ENCODE data around the gene POU2F1. TPM values are rescaled to one million over a fixed set of nuclear protein-coding genes. Genes with fewer than 3 reads are reported as not detected.

The POU2F1 gene
- total and polyA plus RNA-seq, 2 donors (not counting 1 experiment from before 2014, with no cell fraction given), result 5.2 to 48.8 TPM

DNA sequence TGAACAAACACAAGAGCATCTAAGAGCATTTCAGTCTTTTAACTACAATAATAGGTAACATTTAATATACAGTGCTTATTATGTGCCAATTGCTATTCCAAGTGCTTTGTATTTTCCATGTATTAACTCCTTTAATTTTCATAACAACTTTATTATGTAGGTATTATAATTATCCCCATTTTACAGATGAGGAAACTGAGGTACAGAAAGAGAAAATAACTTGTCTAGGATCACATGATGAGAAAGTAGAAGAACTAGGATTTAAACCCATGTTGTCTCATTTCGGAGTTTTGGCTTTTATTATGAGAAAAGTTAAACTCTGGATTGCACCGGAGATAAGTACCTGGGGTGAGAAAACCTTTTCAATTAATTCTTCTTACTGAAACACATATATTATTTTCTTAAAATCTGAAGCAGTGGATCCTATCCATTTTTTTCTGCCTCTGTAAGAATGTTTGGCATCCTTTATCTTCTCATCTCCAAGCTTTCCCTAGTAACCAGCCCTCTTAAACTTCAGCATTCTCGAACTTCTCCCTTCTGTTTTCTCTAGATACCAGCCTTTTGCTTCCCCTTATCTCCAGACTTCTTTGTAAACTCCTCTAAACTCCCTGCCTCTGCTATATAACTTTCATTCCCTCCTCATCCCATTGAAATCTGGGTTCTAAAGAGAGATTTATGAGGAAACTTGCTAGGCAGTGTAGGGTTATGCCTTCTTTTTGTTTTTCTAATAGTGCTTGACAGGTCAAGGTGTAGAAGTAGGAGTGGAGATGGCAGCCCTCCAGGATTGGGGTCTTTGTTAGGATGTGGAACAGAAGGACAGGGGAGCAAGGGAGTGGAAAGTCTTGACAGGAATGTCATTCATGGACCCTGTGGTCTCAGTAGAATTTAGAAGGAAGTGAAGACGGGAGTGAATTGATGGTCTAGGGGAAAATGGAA, 28.3 kb downstream of the POU2F1 start:
- Mint-ChIP-seq H3K27me3 (no peaks in the 10 kb centered on the region), H3K4me1 (peaks cover 44% of the 10 kb centered on the region), H3K27ac (no peak overlapping the region), H3K9me3 (ENCODE audit: insufficient read depth) (peaks cover under 1% of the 10 kb centered on the region), H3K4me3 (no peak overlapping the region)
- WGBS (ENCODE audit: insufficient coverage), result 83% methylated on average over 2 of the region's 4 CpGs
- H3K4me2 ChIP-seq (replicated peaks; ENCODE audit: low read depth, low read length, poor library complexity, severe bottlenecking), result peak overlapping the region; percentile 32
- TF ChIP-seq, protein P1, sequence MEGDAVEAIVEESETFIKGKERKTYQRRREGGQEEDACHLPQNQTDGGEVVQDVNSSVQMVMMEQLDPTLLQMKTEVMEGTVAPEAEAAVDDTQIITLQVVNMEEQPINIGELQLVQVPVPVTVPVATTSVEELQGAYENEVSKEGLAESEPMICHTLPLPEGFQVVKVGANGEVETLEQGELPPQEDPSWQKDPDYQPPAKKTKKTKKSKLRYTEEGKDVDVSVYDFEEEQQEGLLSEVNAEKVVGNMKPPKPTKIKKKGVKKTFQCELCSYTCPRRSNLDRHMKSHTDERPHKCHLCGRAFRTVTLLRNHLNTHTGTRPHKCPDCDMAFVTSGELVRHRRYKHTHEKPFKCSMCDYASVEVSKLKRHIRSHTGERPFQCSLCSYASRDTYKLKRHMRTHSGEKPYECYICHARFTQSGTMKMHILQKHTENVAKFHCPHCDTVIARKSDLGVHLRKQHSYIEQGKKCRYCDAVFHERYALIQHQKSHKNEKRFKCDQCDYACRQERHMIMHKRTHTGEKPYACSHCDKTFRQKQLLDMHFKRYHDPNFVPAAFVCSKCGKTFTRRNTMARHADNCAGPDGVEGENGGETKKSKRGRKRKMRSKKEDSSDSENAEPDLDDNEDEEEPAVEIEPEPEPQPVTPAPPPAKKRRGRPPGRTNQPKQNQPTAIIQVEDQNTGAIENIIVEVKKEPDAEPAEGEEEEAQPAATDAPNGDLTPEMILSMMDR (IDR thresholded peaks at IDR 0.05), result no peak
- TF ChIP-seq EZH2 (IDR thresholded peaks at IDR 0.05; ENCODE audit: borderline replicate concordance, insufficient read depth, low read depth, low read length, poor library complexity, severe bottlenecking), result no peak
- H3K9me3 ChIP-seq (ENCODE audit: control extremely low read depth in 1 of 3, control insufficient read depth in 2 of 3, insufficient read depth in 1 of 3, low read length in 2 of 3), result peaks cover 0 to 4% (median 1%) of the 10 kb centered on the region in 3 donors
- DNase-seq (no peak), ATAC-seq (ENCODE audit: low read depth) (no peak)
- peaks cover 9 to 16% of the 10 kb centered on the region in 2 donors for H3K4me1 ChIP-seq (ENCODE audit: control insufficient read depth in 2 of 2, insufficient read depth in 2 of 2, low read length in 2 of 2)
- no peak overlapping the region for H2AFZ ChIP-seq (ENCODE audit: insufficient read depth, low read depth, low read length, poor library complexity, severe bottlenecking)
- POLR2A ChIA-PET, result no interaction called here
- H3K27ac ChIP-seq (ENCODE audit: low read length in 2 of 2), result no peak overlapping the region
- H3K36me3 ChIP-seq (replicated peaks in 1 of 2; ENCODE audit: control extremely low read depth in 1 of 2, control insufficient read depth in 1 of 2, extremely low read depth in 1 of 2, insufficient read depth in 2 of 2, low read length in 1 of 2), result peaks cover 0 to 1% of the 10 kb centered on the region in 2 experiments
- H4K20me1 ChIP-seq (ENCODE audit: control insufficient read depth, insufficient read depth, low read length, poor library complexity, severe bottlenecking), result peaks cover 8% of the 10 kb centered on the region
- no peak overlapping the region for H3K4me3 ChIP-seq (ENCODE audit: control extremely low read depth in 1 of 5, extremely low read depth in 1 of 5, insufficient read depth in 1 of 5, low read depth in 2 of 5, low read length in 4 of 5)
- no peak overlapping the region for H3K9ac ChIP-seq (ENCODE audit: low read length)
- peaks cover 91% of the 10 kb centered on the region for H3K79me2 ChIP-seq (ENCODE audit: control insufficient read depth, insufficient read depth, low read length)
- H3K27me3 ChIP-seq (replicated peaks in 1 of 4; ENCODE audit: control extremely low read depth in 1 of 4, control insufficient read depth in 3 of 4, insufficient read depth in 4 of 4, low read length in 3 of 4), result no peaks in the 10 kb centered on the region
- CTCF ChIA-PET, result no interaction called here
- intact Hi-C loops (cut with micrococcal nuclease), result no loop called here

DNA sequence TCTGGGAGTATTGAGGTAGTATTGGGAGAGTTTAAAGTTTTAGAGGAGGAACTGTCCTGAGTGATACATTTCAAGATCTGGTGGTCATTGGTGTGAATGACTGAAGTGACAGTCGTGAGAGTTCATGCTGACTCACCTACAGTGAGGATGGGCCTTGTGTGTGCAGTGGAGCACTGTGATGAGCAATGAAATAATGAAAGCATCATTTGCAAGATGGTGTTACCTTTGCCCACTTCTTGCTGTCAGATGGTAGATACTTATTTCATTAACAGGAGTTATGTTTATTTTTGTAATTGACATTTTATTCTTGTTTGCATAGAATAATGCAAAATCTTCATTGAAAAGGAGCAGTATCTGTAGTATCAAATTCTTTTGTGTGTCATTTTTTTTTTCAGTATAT, 29.0 kb downstream of the POU2F1 start:
- POLR2A ChIA-PET, result no interaction called here
- TF ChIP-seq EZH2 (IDR thresholded peaks at IDR 0.05; ENCODE audit: borderline replicate concordance, insufficient read depth, low read depth, low read length, poor library complexity, severe bottlenecking), result no peak
- TF ChIP-seq, protein P1 (IDR thresholded peaks at IDR 0.05), result no peak
- no peak overlapping the region for H3K27ac Mint-ChIP-seq
- Histone ChIP-seq H2AFZ (ENCODE audit: insufficient read depth, low read depth, low read length, poor library complexity, severe bottlenecking) (no peak overlapping the region), H3K4me2 (replicated peaks; ENCODE audit: low read depth, low read length, poor library complexity, severe bottlenecking) (no peak overlapping the region), H3K79me2 (ENCODE audit: control insufficient read depth, insufficient read depth, low read length) (peaks cover 91% of the 10 kb centered on the region), H3K9me3 (ENCODE audit: control extremely low read depth in 1 of 3, control insufficient read depth in 2 of 3, insufficient read depth in 1 of 3, low read length in 2 of 3) (no peaks in the 10 kb centered on the region), H3K4me3 (ENCODE audit: control extremely low read depth in 1 of 5, extremely low read depth in 1 of 5, insufficient read depth in 1 of 5, low read depth in 2 of 5, low read length in 4 of 5) (no peak overlapping the region), H3K27me3 (replicated peaks in 1 of 4; ENCODE audit: control extremely low read depth in 1 of 4, control insufficient read depth in 3 of 4, insufficient read depth in 4 of 4, low read length in 3 of 4) (no peaks in the 10 kb centered on the region), H4K20me1 (ENCODE audit: control insufficient read depth, insufficient read depth, low read length, poor library complexity, severe bottlenecking) (peaks cover 2% of the 10 kb centered on the region), H3K4me1 (ENCODE audit: control insufficient read depth in 2 of 2, insufficient read depth in 2 of 2, low read length in 2 of 2) (peaks cover 9 to 16% of the 10 kb centered on the region in 2 donors), H3K36me3 (replicated peaks in 1 of 2; ENCODE audit: control extremely low read depth in 1 of 2, control insufficient read depth in 1 of 2, extremely low read depth in 1 of 2, insufficient read depth in 2 of 2, low read length in 1 of 2) (no peaks in the 10 kb centered on the region), H3K27ac (ENCODE audit: low read length in 2 of 2) (no peak overlapping the region), H3K9ac (ENCODE audit: low read length) (no peak overlapping the region)
- H3K4me1 Mint-ChIP-seq, result peaks cover 42% of the 10 kb centered on the region
- no peaks in the 10 kb centered on the region for H3K27me3 Mint-ChIP-seq
- CTCF ChIA-PET, result no interaction called here
- WGBS (ENCODE audit: insufficient coverage), result 44% methylated on average over 1 of the region's 1 CpG
- intact Hi-C loops (cut with micrococcal nuclease), result no loop called here
- DNase-seq (no peak), ATAC-seq (ENCODE audit: low read depth) (no peak)
- no peaks in the 10 kb centered on the region for H3K9me3 Mint-ChIP-seq (ENCODE audit: insufficient read depth)
- no peak overlapping the region for H3K4me3 Mint-ChIP-seq
